HT1080 (cell line): Measurements from ENCODE around the gene MPIG6B. TPM values are rescaled to one million over a fixed set of nuclear protein-coding genes. Genes with fewer than 3 reads are reported as not detected.

Experiments
- DNase-seq: peaks from one replicate; pipeline ENCODE4 v3.0.0-alpha.2; 2015; ENCODE audit warnings: low read depth
- total RNA-seq: library from RNA; depleted of rRNA; stranded (reverse); fragments of >200 nt; shearing (Covaris generic); gene quantifications from 2 replicates; pipeline ENCODE4 v1.2.3, GENCODE V29; 2014

Gene MPIG6B
- total RNA-seq, 1 experiment from 2014 or later = not detected

DNA sequence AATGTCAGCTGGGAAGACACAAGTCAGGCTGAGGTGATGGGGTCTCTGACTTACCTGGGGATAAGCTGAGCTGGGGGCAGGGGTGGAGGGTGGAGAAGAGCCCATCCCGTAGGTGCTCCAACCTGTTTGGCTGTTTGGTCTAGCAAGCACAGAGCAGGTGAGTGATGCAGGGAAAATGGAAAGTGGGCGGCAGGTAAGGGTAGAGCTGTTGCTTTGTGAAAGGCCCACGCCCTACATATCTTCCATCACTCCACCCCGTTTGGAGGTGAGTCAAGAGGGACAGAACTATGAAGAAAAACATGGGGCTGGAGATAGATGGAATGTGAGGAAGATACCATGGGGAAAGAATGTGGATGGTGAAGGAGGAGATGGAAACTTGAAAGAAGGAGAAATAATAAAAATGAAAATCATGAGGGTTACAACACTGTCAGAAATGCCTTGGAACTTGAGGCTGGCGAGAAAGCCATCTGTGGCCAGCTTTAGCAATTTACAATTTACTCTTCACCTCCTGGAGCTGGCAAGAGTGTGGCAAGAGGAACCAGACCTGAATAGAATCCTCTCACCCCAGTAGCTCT is 2.9 kb upstream of the MPIG6B start:
- DNase-seq = no peak

DNA sequence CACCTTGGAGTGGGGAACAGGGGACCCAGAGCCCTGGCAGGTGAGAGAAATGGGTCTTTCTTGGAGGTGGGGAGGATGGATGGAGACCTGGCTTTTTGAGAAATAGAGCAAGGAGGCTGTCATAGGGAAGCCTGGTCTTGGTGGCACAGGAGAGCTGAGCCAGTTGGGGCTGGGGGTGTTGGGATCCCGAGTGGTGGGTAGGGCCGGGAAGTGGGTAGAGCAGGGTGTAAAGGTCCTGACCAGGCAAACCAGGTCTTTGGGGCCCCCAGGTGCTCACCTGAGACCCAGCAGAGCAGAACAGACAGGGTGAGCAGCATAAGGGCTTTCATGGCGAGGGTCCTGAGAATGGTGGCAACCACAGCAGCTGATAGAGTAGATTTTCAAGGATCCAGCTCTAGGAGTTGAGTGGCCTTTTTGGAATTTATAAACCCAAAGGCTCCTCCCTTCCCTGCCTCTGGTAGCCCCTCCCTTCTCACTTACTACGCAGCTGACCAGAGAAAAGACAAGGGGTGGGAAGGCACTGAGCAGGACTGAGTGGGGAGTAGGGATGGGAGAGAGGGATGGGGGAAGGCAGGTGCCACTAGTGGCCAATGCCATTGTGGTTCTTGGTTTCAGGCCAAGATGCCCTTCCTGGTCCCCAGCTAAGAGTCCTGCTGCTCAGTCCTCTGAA is 1.7 kb upstream of the MPIG6B start, which contains the start of gene LY6G6C:
Gene LY6G6C, minus strand, starts transcription at position 396 of the 670 bp plus-strand sequence. Its CDS starts 67 bp downstream, at position 329.
- DNase-seq = no peak

DNA sequence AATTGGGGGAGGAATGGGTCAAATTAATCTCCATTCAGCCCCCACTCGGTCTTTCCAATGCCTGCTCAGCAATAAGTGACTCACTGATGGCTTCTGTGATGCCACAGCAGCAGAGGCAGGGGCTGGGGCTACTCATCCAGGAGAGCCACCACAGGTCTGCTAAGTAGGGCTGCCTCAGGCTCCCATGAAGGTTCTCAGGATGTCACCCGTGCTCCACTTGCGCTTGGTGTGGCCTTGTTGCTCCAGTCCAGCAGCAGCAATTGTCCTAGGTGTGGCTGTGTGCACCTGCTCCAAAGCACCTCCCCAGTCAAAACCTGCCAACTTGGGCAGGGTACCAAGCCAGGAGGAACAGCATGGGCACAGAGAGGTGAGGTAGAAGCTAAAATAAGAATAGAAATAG is 1.0 kb upstream of the MPIG6B start:
- no peak for DNase-seq

DNA sequence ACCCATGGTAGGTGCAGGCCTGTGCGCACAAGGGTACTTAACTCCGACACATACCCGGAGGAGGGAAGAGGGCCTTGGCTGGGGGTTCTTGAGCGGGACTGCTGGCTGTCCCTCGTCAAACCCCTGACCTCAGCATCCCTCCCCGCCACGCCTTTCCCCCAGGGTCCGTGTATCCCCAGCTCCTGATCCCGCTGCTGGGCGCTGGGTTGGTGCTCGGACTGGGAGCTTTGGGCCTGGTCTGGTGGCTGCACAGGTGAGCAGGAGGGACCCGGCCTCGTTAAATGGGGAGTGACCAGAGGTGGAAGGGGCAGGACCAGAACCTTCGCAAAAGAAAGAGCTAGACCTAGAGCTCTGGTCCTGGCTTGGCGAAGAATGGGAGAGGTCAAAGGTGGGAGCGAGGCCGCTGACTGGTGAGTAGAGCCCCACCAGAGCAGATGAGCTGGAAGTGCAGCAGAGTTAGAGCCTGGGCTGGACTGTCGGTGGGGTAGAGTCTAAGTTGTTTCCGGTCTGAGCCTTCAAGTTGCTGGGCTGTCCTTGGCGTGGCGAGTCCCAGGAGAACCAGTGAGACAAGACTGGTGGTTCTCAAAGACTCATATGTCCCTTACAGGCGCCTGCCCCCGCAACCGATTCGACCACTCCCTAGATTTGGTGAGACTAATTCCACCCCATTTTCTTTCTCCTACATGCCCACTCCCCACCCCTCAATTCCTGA is 963 bp downstream of the MPIG6B start:
- DNase-seq = no peak

DNA sequence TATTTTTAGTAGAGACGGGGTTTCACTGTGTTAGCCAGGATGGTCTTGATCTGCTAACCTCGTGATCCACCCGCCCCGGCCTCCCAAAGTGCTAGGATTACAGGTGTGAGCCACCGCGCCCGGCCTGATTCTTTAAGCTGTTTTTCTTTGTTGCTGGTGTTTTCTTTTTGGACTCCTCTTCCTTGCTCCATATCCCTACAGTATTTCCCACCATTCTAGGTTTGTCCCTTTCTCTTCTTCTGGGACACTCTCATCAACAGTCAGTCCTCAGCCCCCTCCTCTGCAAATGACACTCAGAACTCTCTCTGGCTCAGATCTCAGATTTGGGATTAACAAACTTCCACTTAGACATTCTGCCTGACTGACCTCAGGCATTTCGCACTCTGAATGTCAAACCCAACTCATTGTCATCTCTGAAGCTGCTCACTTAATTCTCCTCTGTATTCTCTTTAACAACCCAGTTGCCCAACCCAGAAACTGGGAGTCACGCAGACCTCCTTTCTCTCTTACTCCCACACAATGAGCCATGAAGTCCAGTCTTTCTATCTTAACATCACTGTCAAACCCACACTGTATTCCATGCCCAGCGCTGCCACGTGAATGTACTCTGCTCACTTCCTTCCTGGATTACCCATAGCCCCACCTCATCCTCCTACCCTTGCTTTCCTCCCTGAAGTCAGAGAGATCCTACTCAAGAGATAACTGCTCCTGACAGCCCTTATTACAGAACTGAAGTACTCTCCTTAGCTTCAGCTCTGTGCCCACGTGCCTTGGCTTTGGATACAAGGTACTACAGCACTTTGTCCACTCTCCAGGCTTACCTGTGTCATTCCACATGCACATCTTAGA is 2.6 kb downstream of the MPIG6B start:
- DNase-seq = no peak

DNA sequence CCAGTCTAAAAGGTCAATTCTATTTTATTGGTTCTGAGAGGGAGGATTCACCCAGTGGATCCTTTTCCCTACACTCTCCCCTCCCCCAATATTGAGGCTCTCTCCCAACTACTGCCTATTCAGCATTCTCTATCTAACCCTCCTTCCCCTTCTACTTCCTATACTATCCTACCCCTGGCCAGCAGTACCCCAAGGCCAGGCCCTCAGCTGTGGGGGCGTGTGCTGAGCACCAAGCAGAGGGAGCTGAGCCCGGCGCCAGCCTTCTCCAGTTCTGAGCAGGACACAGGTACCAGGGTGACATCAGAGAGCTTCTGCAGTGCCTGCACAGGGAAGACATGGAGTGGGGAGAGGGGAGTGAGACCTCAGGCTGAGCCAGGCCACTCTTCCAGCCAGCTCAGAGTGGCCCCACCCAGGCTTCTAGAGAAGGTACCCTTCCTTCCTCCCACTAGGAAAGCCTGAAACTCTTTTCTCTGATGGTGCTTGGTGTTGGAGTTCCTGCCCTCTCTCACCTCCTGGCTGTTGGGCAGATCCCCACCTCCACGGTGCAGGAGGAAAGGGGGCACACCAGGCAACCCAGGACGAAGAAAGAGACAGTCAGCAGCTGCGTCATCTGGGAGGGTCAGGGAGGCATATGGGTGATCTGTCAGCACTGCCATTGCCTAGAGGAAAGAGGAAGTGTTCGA is 4.0 kb downstream of the MPIG6B start:
- no peak for DNase-seq

DNA sequence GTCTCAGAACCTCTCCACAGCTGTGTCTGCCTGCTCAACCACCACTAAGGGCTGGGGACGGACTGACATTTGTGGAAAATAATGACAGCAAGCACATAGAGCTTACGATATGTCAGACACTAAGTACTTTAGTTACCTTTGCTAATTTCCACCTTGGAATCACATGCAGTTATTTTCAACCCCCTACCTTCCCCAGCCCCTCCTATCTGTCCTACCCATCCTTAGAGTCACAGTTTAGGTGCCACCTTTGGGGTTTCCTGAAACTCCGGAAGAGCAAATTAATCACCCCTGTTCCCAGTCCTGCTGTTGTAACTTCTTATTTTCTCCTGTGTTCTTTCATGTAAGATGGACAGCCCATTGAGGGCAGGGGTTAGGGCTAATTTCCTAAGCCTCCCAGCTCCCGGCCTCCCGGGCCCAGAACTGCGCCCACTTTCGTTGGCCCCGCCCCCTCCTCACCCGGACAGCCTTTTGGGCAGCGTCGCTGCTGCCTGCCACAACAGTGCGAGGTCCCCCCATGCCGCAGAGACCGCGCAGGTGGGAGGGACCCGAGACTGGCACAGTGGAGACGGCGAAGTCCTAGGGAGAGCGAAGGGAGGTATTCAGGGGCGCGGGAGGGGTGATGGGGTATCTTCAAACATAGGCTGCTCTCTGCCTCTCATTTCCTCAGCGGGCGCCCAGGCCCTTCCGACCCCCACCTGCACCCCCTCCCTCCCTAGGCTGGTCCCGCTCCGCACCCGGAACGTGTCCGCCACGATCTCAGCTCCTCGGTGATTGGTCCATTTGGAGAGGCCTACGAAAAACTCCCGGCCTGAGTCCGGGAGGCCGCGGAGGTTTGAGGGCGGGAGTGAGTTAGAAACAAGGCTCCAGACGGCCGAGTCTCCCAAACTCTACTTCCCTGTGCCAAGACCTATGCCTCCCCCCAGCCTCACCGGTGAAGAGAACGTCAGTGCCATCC is 4.8 kb downstream of the MPIG6B start:
- no peak for DNase-seq

DNA sequence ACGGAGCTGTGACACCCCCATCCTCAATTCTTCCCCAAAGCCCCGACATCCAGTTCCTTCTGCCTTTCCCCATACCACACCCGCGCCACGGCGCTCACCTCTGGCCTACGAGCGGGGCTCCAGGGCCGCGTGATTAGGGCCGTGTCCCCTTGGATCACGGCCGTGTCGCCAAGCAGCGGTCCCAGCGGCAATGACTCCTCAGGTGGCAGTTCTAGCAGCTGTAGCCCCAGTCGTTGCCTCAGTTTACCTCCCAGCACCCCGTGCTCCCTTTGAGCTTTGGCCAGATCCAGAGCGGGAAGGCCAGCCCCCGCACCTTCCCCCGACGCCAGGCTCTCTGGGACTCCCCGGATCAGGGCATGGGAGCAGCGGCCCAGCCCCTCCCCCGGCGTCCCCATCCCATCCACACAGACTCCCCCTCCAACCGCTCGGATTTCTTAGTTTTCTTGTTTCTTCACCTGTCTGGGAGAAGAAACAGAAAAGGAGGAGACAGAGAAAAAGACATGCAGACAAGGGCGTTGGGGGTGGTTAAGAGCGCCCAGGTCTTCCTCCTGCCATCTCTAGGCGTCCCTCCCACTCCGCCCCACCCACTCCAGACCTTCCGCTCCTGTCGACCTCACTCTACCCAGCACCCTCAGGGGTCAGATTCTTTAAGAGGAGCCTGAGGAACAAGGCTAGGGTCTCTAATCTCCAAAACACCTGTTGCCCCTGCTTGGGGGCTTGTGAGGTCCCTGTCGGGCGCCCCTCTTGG is 5.8 kb downstream of the MPIG6B start, which contains the start of gene DDAH2:
Gene DDAH2, minus strand, starts transcription at position 533 of the 748 bp plus-strand sequence. Its CDS starts 138 bp downstream, at position 395.
- DNase-seq = no peak

DNA sequence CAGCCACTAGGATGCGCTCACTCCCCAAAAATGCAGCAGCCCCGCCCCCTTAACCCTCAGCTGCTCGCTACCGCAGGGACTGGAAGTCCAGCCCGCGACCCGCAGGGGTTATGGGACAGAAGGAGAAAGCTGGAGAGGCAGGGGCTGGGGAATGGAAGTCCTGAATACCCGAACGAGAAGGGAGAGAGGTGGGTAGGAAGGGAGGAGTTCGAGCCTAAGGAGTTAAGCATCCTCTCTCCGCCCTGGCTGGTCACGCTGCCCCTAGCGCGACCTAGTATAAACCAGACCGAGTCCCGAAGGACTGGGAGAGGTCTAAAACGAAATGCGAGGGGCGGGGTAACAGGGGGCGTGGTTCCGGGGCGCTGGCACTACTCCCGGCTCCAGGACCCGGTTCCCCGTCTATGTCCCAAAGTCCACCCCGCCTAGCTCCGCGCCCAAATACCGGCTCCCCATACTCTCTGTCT is 6.4 kb downstream of the MPIG6B start:
- DNase-seq = peak; percentile 82

DNA sequence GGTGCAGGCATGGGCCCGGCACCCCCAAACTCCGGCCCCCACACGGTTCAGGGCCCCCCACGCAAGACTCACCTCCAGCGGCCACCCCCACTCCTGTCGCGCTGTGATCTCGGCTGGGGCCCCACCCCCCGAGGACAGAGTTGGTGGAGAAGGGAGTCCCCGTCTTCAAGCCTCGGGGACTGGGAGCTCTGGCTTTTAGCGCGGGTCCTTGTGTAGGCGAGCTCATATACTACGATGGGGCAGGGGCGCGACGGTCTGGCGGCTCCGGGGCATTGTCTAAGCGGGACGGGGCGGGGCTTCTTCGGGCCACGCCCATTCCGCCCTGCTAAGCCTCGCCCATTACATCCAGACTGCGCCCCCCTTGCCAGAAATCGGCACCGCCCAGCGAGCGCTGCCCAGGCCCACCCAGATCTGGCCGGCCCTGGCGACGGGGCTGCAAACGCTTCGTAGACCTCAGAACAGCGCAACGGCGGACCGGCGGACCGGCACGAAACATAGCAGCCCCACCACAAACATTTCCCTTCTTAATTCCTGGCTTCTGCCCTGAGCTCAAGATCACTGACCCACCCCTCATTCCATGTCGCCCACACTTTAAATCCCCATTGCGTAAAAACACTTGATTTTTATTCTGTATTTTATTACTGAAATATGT is 6.9 kb downstream of the MPIG6B start:
- DNase-seq = peak; percentile 92

DNA sequence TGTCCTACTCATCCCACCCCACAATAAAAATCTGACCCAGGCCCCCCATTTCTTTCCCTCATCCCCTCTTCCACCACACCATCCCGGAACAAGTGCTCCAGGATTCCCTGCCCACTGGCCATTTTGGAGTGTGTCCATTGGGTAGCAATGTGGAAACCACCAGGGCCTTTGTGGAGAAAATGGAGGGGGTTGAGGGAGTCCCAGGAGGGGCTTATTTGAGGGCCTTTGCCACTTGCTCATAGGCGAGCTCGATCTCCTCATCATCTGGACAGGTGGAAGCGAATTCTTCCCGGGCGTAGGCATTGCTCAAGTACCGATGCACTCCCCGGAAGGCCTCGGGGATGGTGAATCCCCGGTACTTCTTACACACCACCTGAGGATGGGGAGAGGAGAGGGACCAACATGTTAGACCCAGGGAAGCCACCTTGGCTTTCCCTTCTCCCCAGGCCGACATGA is 7.5 kb downstream of the MPIG6B start:
- no peak for DNase-seq

DNA sequence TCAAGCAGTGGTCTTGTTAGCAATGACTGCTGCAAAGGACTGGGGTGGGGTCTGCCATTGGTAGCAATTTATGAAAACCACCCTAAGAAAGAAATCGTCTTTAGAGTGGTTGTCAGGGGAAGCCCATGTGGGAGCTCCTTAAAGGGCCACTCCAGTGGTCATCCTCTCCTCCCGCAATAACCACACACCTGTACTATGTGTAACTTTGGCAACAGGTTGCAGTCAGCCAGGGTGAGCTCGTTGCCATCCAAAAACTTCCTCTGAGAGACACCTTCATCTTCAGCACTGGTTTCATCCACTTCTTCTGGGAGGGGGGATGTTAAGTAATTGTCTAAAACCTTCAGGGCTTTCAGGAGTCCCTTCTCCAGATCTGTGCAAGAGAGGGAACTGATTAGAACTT is 8.9 kb downstream of the MPIG6B start:
- no peak for DNase-seq

DNA sequence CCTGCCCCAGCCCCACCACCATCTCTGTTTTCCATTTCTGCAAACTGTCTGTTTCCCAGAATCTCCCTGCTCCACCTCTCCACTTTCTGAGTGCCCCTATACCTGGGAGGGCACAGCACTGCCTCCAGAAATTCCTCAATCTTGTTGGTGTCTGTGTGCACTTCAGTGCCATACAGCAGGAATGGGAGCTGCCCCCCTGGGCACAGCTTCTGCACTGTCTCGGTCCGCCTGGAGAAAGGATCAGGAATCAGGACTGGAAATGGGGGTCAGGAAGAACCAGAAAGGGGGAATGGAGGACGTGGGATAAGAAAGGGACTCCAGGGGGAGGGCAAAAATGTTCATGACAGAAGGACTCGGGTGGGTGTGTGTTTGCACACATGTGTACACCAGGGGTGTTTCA is 10.6 kb downstream of the MPIG6B start:
- no peak for DNase-seq

DNA sequence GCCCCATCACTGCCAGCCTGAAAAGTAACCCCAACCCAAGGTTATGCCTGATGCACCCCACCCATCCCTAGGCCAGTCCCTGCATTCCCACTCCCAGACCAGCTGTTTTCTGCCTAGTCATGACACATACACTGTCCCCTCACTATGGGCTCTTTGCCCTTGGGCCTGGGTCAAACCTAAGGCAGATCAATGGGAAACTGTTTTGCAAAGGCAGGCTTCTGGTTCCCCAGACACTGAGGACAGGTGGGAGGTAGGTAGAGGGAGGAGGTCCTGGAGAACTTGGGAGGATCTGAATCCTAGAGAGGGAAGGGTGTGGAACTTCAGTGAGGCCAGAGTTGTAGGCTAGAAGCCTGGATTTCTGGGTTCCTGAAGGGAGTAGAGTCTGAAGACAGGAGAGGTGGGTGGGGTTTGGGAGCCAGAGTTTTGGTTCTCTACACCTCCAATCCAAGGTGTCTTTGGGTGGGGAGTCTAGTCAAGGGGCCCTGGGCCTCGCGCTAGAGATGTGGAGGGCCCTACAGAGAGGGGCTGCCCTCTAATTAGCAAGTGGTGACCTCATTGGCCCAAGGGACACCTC is 11.2 kb downstream of the MPIG6B start:
- DNase-seq = no peak

DNA sequence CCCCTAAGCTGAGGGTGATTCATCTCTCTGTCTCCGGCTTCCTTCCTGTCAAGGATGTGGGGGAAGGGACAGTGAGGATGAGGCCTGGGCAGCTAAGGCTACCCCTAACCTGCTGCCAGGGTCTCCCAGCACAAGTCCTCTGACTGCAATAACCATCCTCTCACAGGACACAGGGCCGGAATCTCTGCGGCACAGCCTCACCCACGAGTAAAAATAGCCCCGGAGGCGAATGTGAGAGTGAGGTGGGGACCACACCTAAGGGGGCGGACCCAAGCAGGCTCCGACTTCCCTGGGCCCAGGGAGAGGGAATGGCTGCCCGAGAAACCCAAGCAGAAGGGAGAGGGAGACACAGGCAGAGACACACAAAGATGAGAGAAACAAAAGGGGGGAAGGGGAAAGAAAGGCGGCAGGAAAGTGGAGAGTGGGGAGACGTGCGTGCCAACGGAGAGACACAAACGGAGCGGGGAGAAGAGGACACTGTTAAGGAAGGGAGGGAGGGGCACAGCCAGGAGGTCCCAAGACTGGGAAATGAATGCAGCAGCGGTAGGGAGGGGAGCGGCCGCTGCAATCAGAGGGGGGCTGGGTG is 11.7 kb downstream of the MPIG6B start:
- peak; percentile 88 for DNase-seq

DNA sequence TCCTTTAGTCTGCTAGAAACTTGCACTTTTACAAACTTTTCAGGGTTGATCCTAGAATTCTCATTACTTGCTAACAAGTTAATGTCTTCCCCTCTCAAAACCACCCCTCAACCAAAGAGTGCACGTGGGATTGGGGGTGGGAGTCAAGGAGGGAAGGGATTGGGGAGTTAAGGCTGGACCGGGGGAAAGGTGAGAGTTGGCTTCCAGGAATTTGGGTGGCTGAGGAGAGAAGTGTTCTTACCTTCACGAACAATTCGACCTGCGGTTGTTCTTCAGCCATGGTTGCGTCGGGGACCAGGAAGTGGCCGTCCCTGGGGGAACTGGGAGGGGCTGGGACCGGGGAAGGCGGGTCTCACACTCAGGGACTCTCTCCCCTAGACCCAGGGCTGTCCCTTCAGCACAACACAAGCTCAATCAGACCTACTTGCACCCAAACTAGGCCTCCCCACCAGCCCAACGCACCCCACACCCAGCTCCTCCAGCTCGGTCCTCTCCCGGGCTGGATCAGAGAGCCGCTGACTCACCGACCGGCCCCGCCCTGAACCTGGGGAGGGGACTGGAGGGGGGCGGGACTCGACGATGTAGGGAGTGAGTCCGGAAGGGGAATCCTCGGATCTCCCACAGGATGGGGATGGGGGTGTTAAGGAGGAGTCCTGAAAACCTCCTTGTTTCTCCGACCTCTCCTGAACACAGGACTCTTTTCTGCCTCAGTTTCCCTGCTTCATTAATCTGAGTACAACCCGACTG is 13.0 kb downstream of the MPIG6B start, which contains the start of gene CLIC1:
Gene CLIC1, minus strand, starts transcription at position 510 of the 747 bp plus-strand sequence. Its CDS starts 230 bp downstream, at position 280.
- peak; percentile 90 for DNase-seq
